T follicular helper cell (primary cell): ENCODE data around the gene IGHMBP2.
A peak's percentile ranks its signal among the peaks of the same experiment; 100 is the strongest.
"Not testable (repeated sequence)": the region's sequence is repeated elsewhere in the genome, so short reads cannot be mapped to it uniquely, and the experiment has no call there.

Experiments used
- DNase-seq: peaks from one replicate; pipeline ENCODE4 v3.0.0-alpha.2; 2020; ENCODE audit warnings: low read depth
- total RNA-seq, 2 experiments: gene quantifications; one replicate each; lab custom pipeline; 2026; lab: John Stamatoyannopoulos, UW

The IGHMBP2 gene
- total RNA-seq = 27.7 to 28.7 reads per million in 2 experiments

- peak; percentile 71 for DNase-seq
These were observed at the start of gene IGHMBP2, which contains the start of gene MRPL21 for GRCh38 chr11:68903288-68904247. IGHMBP2 (plus strand) TSS chr11:68903891; CDS start chr11:68903953, 62 bp downstream. MRPL21 (minus strand) TSS chr11:68903832; CDS start chr11:68903810, 22 bp downstream.

DNA sequence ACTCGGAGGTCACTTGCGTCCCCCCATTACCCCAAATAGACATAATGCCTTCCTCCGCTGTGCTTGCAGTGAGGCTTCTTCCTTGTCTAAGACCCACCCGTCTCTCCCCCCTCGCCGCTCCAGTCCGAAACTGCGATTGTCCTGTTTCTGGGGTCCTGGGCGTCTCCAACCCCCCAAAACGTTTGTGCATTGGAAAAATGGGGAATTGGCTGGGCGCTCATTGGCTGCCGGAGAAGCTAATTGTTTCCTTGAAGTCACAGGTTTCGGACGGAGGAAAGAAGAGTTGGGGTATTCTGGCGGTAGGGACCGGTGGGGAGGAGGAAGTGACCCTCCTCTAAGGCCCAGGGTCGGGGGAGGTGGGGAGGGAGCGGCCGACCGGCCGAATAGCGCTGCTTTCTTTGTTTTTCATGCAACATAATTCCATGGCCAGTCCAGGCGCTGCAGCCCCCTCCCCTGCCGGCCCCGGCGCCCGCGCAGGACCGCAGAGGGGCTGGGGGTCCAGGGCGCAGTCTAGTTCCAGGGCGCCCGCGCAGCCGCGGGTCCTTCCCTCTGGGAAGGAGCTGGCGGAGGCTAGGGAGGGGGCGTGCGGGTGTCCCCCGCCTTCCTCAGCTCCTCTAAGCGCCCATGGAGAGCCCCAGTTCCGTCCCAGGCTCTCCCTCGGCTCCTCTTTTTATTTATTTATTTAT is 49.3 kb upstream of the IGHMBP2 start:
- DNase-seq = no peak

DNA sequence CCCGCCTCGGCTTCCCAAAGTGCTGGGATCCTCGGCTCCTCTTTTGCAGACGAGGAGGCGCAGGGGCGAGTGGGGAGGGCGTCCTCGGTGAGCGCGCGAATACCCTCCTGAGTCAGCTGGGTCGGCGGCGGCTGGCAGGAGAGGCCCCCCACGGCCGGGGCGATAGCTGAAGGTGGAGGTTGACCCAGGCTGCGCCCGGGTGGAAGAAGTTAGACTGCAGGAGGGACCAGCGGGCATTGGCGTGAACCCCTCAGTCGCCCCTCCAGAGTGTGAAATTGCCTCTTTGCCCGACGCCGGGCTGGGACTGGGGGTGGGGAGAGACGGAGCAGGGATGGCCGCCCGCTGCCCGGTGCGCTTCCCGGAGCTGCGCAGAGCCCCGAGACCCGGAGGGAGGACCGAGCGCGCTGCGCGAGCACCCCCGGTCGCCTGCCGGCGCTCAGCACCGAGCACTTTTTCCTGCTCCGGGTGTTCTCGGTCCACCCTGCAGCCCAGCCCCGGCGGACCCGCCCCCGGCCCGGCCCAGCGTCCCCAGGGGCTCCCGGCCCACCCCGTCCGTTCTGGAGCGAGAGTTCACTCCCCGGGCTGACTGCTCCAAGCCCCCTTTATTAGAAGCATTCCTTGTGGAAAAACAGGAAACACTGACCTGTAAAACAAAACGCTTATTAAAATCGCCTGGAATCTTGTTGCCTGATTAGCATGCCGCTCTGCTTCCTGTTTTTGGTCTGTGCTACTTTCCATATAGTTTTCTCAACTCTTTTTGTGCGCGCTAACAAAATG is 48.3 kb upstream of the IGHMBP2 start:
- no peak for DNase-seq

GRCh38 chr11:68856425-68857030 is 47.2 kb upstream of the IGHMBP2 start:
- not testable (repeated sequence) for DNase-seq

- no peak for DNase-seq
These were observed 46.6 kb upstream of the IGHMBP2 start for GRCh38 chr11:68857037-68857586.

DNA sequence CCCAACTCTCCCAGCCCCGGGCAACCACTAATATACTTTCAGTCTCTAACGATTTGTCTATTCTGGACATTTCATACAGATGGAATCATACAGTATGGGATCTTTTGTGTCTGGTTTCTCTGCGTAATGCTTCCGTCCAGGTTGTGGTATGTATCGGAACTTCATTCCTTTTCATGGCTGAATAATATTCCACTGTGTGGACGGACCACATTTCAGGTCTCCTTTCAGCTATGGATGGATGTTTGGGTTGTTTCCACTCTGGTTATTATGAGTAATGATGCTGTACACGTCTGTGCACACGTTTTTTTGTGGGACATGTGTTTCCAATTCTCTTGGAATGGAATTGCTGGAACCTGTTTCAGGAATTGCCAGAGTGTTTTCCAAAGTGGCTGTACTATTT is 44.6 kb upstream of the IGHMBP2 start:
- DNase-seq = no peak

GRCh38 chr11:68862421-68862820 is 41.3 kb upstream of the IGHMBP2 start:
- DNase-seq = no peak

- no peak for DNase-seq
These were observed 40.0 kb upstream of the IGHMBP2 start for GRCh38 chr11:68863553-68864265.

DNA sequence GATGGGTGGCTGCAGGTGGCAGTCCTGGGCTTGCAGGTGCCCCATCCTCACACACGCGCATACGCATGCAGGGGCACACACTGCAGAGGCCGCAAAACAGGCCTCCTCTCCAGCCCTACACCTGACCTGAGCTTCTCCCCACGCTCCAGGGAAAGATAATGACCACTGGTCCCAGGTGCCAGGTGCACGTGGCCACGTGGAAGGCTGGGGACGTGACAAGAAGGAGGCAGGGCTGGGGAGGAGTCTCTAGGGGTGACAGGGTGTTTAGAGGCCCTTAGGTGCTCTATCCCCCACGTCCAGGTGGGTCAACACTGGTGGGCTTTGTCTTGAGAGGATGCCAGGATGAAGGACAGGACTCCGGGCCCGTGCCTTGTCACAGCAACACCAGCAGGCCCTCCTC is 38.5 kb upstream of the IGHMBP2 start:
- DNase-seq = no peak

DNA sequence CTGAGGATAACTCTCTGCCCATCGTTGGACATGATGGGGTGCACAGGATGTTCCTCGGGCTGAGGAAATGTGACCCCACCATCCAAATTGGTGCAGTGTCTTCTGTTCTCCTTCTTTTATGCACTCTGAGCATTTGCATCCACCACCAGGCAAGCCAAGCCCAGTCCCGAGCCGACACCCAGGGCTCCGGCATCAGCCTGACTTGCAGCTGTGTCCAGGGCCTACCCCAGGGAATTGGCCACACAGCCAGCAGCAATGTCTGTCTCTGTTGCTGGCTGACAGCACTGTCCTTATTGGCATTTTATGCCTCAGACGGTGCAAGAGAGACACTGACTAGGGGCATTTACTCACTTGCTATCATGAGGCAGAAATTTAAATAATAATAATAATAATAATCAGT is 36.6 kb upstream of the IGHMBP2 start:
- no peak for DNase-seq

DNA sequence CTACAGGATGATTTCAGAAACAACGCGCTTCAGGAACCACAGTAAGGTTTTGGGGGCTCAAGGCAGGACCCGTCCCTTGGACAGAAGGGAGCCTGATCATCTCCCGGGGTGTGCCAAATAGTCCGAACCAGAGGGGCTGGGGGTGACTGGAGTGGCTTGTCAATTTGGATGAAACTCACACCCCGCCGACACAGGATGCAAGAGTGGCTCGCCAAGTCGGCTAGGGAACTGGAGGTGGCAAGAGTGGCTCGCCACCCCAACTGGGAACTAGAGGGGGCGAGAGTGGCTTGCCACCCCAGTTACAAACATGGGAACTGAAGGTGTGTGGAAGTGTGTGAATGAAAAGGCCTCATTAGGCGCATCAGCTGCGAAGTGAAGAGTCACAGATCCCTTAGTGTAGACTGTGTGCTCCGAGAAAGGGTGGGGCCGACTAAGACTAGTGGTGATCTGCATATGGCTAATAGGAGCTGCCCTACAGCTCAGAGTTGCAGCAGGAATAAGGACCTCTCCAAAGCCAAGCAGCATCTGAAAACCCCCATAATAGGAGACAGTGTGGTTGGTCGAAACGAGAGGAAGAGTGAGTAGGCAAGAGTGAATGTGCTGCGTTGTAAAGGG is 35.4 kb upstream of the IGHMBP2 start:
- no peak for DNase-seq

DNA sequence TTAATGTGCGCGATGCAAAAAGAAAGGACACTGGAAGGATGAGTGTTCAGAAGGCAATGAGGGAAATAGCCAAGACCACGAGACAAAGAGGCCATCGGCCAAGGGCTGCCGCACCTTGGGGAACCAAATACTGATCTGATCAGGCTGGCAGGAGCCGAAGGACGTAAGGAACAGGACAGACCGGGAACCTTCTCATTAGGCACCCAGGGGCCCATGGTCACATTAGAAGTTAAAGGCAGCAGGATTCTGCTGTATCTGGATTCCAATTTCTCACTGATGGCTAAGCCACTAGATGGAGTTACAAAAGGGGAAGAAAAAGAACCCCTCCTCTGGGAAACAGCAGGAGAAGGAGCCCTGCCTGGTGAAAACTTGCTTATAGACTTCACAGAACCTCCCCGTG is 33.2 kb upstream of the IGHMBP2 start:
- DNase-seq = no peak

DNA sequence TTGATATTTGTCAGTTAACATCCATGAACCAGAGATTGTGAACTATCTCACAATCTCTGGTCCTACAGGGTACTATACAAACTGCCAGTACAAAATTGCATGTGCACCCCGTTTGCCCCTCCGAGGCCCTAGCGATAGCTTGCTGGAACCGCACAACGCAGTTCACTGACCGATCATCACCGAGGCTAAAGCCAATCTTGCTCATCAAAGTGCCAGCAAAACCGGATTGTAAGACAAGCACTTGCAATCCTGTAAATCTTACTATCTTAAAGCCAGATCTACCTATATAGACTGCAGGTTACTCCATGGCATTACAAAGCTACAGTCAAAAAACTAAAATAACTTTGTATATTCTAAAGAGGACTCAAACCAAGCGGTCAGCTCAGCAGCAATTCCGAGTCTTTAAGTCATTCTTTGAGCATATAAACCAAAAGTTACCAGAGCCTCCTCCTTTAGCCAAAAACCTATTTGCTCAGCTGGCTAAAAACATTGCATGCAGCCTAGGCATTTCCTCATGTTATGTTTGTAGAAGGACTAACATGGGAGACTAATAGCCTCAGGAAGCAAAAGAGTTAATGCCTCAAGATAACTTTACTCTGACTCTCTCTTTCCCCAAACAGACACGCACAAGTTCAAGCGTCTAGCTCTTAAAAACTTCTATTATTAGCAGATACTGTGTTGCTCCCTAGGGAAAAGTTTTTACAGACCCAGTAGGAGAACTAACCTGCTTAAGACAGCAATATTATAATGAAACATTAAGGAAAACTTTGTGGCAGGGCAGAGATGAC is 31.3 kb upstream of the IGHMBP2 start:
- DNase-seq = no peak

DNA sequence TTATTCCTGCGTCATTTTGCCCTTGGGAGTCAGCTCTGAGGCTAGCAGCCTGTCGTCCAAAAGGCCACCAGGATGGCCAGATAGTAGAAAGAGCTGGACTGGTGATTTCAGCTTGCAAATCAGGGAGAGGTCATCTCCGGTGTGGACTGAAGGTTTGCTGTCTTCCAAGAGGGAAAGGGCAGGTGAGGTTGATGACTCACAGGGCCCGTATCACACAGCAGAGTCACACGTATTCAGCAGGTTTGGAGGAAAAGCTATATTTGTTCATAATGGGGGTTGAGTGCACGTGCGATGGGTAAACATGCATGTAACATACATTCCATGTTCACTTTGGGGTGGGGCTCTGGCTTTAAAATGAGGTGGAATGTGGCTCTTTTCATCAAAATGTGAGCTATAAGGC is 25.7 kb upstream of the IGHMBP2 start:
- no peak for DNase-seq

- DNase-seq = no peak
These were observed 22.8 kb upstream of the IGHMBP2 start for GRCh38 chr11:68880851-68881250.

GRCh38 chr11:68881320-68881719 is 22.4 kb upstream of the IGHMBP2 start:
- no peak for DNase-seq

GRCh38 chr11:68882391-68882790 is 21.3 kb upstream of the IGHMBP2 start:
- no peak for DNase-seq

- not testable (repeated sequence) for DNase-seq
These were observed 18.9 kb upstream of the IGHMBP2 start for GRCh38 chr11:68884827-68885226.

DNA sequence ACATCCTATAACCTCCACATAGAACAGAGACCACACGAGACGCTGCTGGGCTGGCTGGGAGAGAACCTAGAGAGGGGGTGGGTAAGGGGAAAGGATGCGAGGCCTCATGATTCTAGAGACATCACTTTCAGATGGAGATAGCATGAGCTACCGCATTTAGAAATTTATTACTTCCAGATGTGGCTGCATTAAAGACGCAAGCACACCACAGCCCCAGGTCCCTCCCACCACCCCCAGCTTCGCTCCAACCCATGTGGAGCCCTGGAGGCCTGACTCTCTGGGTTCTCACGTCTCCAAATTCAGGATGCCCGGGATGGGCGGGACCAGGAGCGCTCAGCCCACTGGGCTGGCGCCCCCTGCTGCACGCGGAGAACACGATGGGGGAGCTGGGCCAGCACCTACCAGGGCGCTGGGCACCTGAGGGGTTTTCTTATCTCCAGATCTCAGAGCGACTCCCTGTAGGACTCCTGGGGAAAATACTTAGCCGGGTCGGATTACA is 13.7 kb upstream of the IGHMBP2 start:
- no peak for DNase-seq
